Activated CD8-positive, alpha-beta memory T cell treated with anti-CD3 and anti-CD28 coated beads, Interleukin-2, amount 50 U/mL, for 48 hours (primary cell): ENCODE measurements around the gene CSF1.
A peak's percentile ranks its signal among the peaks of the same experiment; 100 is the strongest.

Experiments
- DNase-seq: peaks from one replicate; pipeline ENCODE4 v3.0.0-alpha.2; 2020

CSF1 gene

GRCh38 chr1:109901524-109902145 lies 9.0 kb upstream of the CSF1 start:
- DNase-seq = no peak

GRCh38 chr1:109902204-109902985 lies 8.3 kb upstream of the CSF1 start:
- DNase-seq = no peak

GRCh38 chr1:109903376-109903930 lies 7.2 kb upstream of the CSF1 start:
- DNase-seq = no peak

GRCh38 chr1:109904105-109904817 lies 6.4 kb upstream of the CSF1 start:
- DNase-seq = no peak

- DNase-seq = no peak
These were observed 5.2 kb upstream of the CSF1 start for GRCh38 chr1:109905491-109905890.

GRCh38 chr1:109906160-109906838 lies 4.3 kb upstream of the CSF1 start:
- DNase-seq = no peak

- no peak for DNase-seq
These were observed 3.8 kb upstream of the CSF1 start for GRCh38 chr1:109906839-109907180.

GRCh38 chr1:109907190-109907774 lies 3.4 kb upstream of the CSF1 start:
- DNase-seq = no peak

GRCh38 chr1:109908836-109909235 lies 1.8 kb upstream of the CSF1 start:
- DNase-seq = no peak

GRCh38 chr1:109909561-109909960 lies 1.1 kb upstream of the CSF1 start:
- DNase-seq = no peak

- peak; percentile 68 for DNase-seq
These were observed 532 bp downstream of the CSF1 start for GRCh38 chr1:109910963-109911798.

GRCh38 chr1:109912214-109912861 lies 1.7 kb downstream of the CSF1 start:
- no peak for DNase-seq

- DNase-seq = no peak
These were observed 2.2 kb downstream of the CSF1 start for GRCh38 chr1:109912873-109913272.

GRCh38 chr1:109913360-109913879 lies 2.8 kb downstream of the CSF1 start:
- no peak for DNase-seq

GRCh38 chr1:109914587-109915240 lies 4.1 kb downstream of the CSF1 start:
- no peak for DNase-seq

GRCh38 chr1:109917051-109917767 lies 6.6 kb downstream of the CSF1 start:
- DNase-seq = no peak

- peak; percentile 50 for DNase-seq
These were observed 7.3 kb downstream of the CSF1 start for GRCh38 chr1:109917768-109918606.

- peak; percentile 49 for DNase-seq
These were observed 8.0 kb downstream of the CSF1 start for GRCh38 chr1:109918671-109919070.

- peak; percentile 32 for DNase-seq
These were observed 8.7 kb downstream of the CSF1 start for GRCh38 chr1:109919303-109919702.
